Adipose tissue (tissue), 3 donors: ENCODE measurements around the gene RNF130. TPM values are rescaled to one million over a fixed set of nuclear protein-coding genes. Genes with fewer than 3 reads are reported as not detected.
"Not testable (repeated sequence)": the region's sequence is repeated elsewhere in the genome, so short reads cannot be mapped to it uniquely, and the experiment has no call there.

Experiments
- H3K27ac ChIP-seq: one replicate; pipeline ENCODE4 v1.5.1; 2013; ENCODE audit warnings: low read depth, low read length
- whole genome bisulfite sequencing, 3 donors: extraction: QIAGEN DNeasy Blood & Tissue Kit; methylation state at CpG; one replicate each; pipeline ENCODE4 v1.1.7; 2013; 5-methylcytosine and 5-hydroxymethylcytosine counted together
- polyA plus RNA-seq, 3 donors: library from polyadenylated mRNA; stranded (reverse); fragments of 200-250 nt; gene quantifications; one replicate each; pipeline ENCODE4 v1.2.3, GENCODE V29; 2013
- donor health status: healthy with polysubstance abuse.
- donor health status: Bipolar disorder and iron deficiency.
- donor health status: healthy.

Gene RNF130
- polyA plus RNA-seq, 3 donors: 37.6 to 103 (median 93.2) TPM

DNA sequence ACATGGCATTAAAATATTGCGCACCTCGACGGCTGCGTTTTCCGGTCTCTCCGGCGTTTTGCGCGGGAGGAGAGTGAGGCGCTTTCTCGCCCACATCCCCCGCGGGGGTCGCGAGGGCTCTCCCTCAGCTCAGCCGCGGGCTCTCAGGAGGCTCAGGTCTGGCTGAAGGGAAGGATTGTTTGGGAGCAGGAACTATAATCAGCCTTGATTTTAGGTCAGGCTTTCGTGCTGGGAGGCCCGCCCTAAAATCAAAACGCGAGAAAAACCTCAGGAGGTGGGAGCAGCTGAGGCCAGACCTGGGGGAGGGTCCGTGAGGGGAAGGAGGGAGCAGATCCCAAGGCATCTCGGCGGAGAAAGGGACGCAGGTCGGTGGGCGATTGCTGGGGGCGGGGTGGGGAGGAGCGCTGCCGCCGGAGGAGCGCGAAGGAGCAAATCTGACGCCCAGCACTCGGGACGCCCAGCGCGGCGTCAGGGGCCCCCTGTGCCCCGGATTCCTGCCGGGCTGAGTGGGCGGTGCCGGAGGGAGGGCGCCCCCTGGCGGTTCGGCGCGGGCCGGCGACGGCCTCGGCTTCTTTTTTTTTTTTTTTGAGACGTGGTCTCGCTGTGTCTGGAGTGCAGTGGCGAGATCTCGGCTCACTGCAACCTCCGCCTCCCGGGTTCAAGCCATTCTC lies 18.7 kb upstream of the RNF130 start:
- 1 to 3% (median 2%) methylated on average over 53 to 58 of the region's 58 CpGs for WGBS, 3 donors
- H3K27ac ChIP-seq: no peak overlapping the region

DNA sequence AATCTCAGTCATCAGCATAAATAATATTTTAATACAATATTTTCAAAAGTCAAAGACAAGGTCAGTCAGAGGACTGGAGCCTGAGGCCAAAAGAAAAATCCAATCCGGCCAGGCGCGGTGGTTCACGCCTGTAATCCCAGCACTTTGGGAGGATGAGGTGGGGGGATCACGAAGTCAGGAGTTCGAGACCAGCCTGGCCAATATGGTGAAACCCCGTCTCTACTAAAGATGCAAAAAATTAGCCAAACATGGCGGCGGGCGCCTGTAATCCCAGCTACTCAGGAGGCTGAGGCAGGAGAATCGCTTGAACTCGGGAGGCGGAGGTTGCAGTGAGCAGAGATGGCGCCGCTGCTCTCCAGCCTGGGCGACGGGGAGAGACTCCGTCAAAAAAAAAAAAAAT lies 18.1 kb upstream of the RNF130 start:
- H3K27ac ChIP-seq: not testable (repeated sequence)
- 74 to 77% (median 75%) methylated on average over 18 of the region's 18 CpGs for WGBS, 3 donors

DNA sequence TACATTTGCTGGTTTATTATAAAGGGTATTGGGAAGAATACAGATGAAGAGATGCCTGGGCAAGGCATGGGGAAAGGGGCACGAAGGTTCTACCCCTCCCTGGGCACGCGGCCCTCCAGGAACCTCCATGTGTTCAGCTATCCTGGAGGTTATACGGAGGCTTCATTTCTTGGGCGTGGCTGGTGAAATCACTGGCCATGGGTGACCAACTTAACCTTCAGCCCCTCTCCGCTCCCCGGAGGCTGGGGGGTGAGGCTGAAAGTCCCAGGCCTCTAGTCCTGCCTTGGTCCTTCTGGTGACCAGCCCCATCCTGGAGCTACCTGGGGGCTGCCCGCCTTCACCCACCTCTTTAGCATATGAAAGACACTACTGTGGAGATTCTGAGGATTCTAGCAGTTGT lies 17.0 kb upstream of the RNF130 start:
- 95 to 98% (median 96%) methylated on average over 8 of the region's 8 CpGs for WGBS, 3 donors
- H3K27ac ChIP-seq: no peak overlapping the region

DNA sequence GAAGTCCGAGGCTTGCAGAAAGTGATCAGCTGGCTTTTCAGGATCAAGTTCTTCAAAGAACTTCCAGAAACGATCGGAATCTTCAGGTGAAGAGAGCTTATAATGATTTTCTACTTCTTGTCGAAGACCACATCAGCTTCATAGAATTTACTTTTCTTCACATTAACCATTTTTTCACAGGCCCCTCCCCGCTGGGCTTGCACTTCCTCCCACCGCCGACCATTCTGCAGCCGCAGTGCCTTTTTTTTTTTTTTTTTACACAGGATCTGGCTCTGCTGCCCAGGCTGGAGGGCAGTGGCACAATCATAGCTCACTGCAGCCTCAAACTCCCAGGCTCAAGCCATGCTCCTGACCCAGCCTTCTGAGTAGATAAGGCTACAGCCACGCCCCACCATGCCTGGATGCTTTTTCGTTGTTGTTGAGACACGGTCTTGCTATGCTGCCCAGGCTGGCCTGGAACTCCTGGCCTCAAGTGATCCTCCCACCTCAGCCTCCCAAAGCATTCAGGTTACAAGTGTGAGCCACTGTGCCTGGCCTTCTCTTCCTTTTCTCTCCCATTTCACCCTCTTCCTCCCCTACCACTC lies 15.3 kb upstream of the RNF130 start:
- no peak overlapping the region for H3K27ac ChIP-seq
- WGBS, 3 donors: 79 to 88% (median 80%) methylated on average over 11 of the region's 11 CpGs

- WGBS, 3 donors: 50 to 72% (median 54%) methylated on average over 7 of the region's 7 CpGs
- H3K27ac ChIP-seq: no peak overlapping the region
Observed at GRCh38 chr5:180085837-180086236, 14.3 kb upstream of the RNF130 start.

- WGBS, 3 donors: 21 to 37% (median 35%) methylated on average over 13 of the region's 13 CpGs
Observed at GRCh38 chr5:180084638-180085561, 13.3 kb upstream of the RNF130 start.

GRCh38 chr5:180083529-180084060 lies 12.0 kb upstream of the RNF130 start:
- no peak overlapping the region for H3K27ac ChIP-seq
- 91 to 93% (median 93%) methylated on average over 10 of the region's 10 CpGs for WGBS, 3 donors

More at GRCh38 chr5:180084638-180085561, 13.3 kb upstream of the RNF130 start:
- H3K27ac ChIP-seq: no peak overlapping the region

DNA sequence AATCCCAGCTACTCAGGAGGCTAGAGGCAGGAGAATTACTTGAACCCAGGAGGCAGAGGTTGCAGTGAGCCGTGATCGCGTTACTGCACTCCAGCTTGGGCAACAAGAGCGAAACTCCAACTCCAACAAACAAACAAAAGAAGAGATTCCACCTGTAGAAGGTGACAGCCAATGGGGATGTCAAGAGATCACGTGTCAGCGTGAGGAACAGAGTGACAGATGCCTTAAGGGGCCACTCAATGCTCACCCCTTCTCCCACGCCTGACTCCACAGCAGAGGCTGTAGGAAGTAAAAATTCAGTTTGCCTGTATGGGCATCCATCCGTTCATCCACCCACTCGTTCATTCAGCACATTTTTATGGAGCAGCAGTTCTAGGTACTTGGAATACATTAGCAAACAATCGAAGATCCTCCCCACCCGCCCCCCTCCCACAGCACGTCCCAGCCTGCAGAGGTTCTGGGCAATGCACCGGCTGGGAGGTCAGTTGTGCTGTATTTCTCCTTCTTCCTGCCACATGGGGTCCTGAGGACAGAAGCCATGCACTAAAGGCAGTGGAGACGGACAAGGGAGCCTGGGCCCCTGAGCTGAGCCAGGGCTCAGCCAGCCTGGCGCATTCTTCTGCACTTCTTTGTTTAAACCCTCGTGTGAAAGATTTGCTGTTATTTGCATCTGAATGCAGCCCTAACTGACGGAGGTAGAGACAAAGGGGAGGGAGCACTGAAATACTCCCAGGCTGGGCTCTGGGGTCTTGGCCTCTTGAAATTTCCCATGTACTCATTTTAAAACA lies 11.3 kb upstream of the RNF130 start:
- H3K27ac ChIP-seq: no peak overlapping the region
- 74 to 83% (median 77%) methylated on average over 17 of the region's 17 CpGs for WGBS, 3 donors

DNA sequence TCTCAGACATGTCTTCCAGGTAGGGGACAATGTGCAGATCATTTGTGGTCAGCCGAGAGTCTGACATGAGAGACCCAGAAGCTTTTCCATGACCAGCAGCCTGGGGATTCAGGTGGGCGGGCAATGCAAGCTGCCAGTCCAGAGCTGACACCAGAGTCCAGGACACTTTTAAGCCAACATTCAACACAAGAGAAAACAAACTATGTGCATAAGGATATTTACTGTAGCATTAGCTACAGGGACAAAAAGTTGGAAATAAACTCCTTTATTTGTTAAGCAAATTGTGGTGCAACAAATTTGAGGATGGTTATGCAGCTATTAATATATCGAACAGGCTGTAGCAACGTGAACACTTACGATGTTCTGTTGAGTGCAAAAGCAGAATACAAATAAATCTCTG lies 9.9 kb upstream of the RNF130 start:
- WGBS, 3 donors: 86 to 88% (median 87%) methylated on average over 5 of the region's 5 CpGs
- no peak overlapping the region for H3K27ac ChIP-seq

DNA sequence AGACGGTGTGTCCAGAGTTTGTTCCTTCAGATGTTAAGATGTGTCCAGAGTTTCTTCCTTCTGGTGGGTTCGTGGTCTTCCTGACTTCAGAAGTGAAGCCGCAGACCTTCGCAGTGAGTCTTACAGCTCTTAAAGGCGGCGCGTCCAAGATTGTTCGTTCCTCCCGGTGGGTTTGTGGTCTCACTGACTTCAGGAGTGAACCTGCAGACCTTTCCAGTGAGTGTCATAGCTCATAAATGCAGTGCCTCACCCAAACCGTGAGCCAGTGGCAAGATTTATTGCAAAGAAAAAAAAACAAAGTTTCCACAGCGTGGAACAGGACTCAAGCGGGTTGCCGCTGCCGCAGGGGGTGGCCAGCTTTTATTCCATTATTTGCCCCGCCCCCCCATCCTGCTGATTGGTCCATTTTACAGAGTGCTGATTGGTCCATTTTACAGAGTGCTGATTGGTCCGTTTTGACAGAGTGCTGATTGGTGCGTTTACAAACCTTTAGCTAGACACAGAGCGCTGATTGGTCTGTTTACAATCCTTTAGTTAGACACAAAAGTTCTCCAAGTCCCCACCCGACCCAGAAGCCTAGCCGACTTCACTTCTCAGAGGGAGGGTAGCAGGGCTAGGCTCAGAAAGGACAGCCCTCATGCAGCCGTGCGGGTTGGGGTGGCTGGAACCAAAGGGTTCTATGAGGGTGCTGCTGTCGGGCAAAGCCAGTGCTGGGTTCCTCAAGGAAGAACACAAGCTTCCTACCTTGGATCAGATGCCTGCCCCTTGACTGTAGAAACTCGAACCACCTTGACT lies 9.1 kb upstream of the RNF130 start:
- no peak overlapping the region for H3K27ac ChIP-seq
- WGBS, 3 donors: 65 to 83% (median 73%) methylated on average over 23 to 24 of the region's 24 CpGs

- no peak overlapping the region for H3K27ac ChIP-seq
- WGBS, 3 donors: 70 to 73% (median 71%) methylated on average over 14 of the region's 14 CpGs
Observed at GRCh38 chr5:180079702-180080466, 8.3 kb upstream of the RNF130 start.

DNA sequence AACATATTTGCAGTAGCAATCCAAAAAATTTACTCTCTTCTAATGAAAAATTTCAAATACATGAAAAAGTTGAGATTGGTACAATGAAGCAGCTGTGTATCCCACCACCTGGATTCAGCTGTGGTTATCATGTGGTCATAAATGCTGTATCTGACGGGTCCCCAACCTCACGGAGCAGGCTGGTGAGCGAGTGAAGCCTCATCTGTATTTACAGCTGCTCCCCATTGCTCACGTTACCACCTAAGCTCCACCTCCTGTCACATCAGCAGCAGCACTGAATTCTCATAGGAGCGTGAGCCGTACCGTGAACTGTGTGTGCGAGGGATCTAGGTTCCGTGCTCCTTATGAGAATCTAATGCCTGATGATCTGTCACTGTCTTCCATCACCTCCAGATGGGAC lies 6.8 kb upstream of the RNF130 start:
- H3K27ac ChIP-seq: no peak overlapping the region
- WGBS, 3 donors: 83 to 88% (median 86%) methylated on average over 9 of the region's 9 CpGs

GRCh38 chr5:180077594-180078284 lies 6.2 kb upstream of the RNF130 start:
- H3K27ac ChIP-seq: no peak overlapping the region
- WGBS, 3 donors: 70 to 86% (median 74%) methylated on average over 9 of the region's 9 CpGs

DNA sequence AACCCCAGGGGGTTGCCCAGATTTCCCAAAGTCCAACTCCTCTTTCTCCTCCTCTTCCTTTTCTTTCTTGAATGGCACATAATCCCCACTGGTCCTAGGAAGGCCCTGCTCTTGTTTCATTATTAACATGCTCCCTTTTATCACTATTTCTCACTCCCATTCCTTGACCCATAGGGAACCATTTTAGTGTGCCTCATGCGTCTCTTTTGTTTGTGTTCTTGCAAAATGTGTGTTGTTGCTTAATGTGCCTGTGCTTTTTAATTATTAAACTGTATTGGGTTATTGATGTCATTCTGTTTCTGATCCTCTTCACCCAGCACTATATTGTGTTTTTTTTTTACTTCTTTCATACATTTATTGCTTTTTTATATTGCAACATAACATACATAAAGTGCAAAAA lies 4.1 kb upstream of the RNF130 start:
- 53 to 82% (median 69%) methylated on average over 1 of the region's 1 CpG for WGBS, 3 donors
- H3K27ac ChIP-seq: no peak overlapping the region

GRCh38 chr5:180074462-180074861 lies 2.9 kb upstream of the RNF130 start:
- 38 to 82% (median 81%) methylated on average over 4 of the region's 4 CpGs for WGBS, 3 donors
- H3K27ac ChIP-seq: no peak overlapping the region

DNA sequence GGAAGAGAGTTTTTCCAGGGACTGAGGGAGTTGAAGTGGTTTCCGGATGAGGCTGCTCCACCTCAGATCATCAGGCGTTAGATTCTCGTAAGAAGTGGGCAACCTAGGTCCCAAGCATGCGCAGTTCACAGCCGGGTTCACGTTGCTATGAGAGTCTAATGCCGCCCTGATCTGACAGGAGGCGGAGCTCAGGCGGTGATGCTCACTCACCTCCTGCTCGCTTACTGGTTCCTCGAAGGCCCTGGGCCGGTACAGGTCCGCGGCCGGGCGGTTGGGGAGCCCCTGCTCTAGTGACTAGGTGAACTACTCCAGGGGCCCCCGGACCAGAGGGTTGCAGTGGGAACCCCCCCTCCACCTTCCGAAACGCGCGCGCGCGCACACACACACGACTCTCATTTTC lies 997 bp upstream of the RNF130 start:
- H3K27ac ChIP-seq: no peak overlapping the region
- WGBS, 3 donors: 76 to 80% (median 80%) methylated on average over 25 of the region's 25 CpGs

GRCh38 chr5:180072256-180072548 lies 643 bp upstream of the RNF130 start:
- 16 to 18% (median 17%) methylated on average over 14 of the region's 14 CpGs for WGBS, 3 donors

More at GRCh38 chr5:180072256-180072548, 643 bp upstream of the RNF130 start:
- no peak overlapping the region for H3K27ac ChIP-seq
